Natural killer cell (primary cell): ENCODE data around the gene VWA5B2. TPM values are rescaled to one million over a fixed set of nuclear protein-coding genes. Genes with fewer than 3 reads are reported as not detected.

ENCODE experiments used
- ATAC-seq, 3 donors: fragments of 150-1000 bp in 2 of 3; fragments of 200-7000 bp in 1 of 3; cut with Tn5 transposase; 1 replicate in 1 of 3; 2 replicates in 2 of 3; pipeline ENCODE4 v1.10.0; 2021; ENCODE audit warnings: mild to moderate bottlenecking in 2 of 3, moderate library complexity in 2 of 3
- DNase-seq, 2 donors: peaks; one replicate each; pipeline versions ENCODE4 v3.0.0 to v3.0.0-alpha.2; 2013 to 2021; ENCODE audit warnings: mixed read lengths in 1 of 2
- H3K27ac ChIP-seq: one replicate; pipeline ENCODE4 v1.5.1; 2013; ENCODE audit warnings: mild to moderate bottlenecking, low read length
- H3K27me3 ChIP-seq: one replicate; pipeline ENCODE4 v1.6.1; 2013; ENCODE audit warnings: low read length; ENCODE audit not compliant: control insufficient read depth, insufficient read depth
- H3K36me3 ChIP-seq: one replicate; pipeline ENCODE4 v1.6.1; 2013; ENCODE audit warnings: low read length; ENCODE audit not compliant: control insufficient read depth, insufficient read depth
- H3K4me1 ChIP-seq: one replicate; pipeline ENCODE4 v1.6.1; 2013; ENCODE audit warnings: low read length; ENCODE audit not compliant: control insufficient read depth, insufficient read depth
- H3K4me3 ChIP-seq: one replicate; pipeline ENCODE4 v1.5.1; 2013; ENCODE audit warnings: low read length
- H3K9me3 ChIP-seq: one replicate; pipeline ENCODE4 v1.6.1; 2013; ENCODE audit warnings: low read length; ENCODE audit not compliant: control insufficient read depth, insufficient read depth
- H3K27ac Mint-ChIP-seq, 2 donors: one replicate each; pipeline ENCODE4 v1.8.0; 2022; ENCODE audit warnings: mild to moderate bottlenecking in 2 of 2, mixed read lengths in 2 of 2, moderate library complexity in 1 of 2
- H3K27me3 Mint-ChIP-seq, 2 donors: one replicate each; pipeline ENCODE4 v1.8.0; 2022; ENCODE audit warnings: low read depth in 2 of 2, mixed read lengths in 2 of 2
- H3K36me3 Mint-ChIP-seq: one replicate; pipeline ENCODE4 v1.8.0; 2022; ENCODE audit warnings: mixed read lengths
- H3K4me1 Mint-ChIP-seq, 2 donors: one replicate each; pipeline ENCODE4 v1.8.0; 2022; ENCODE audit warnings: mixed read lengths in 2 of 2
- H3K4me3 Mint-ChIP-seq: one replicate; pipeline ENCODE4 v1.8.0; 2022; ENCODE audit warnings: mild to moderate bottlenecking, moderate library complexity, mixed read lengths
- H3K9me3 Mint-ChIP-seq, 2 donors: one replicate each; pipeline ENCODE4 v1.8.0; 2022; ENCODE audit warnings: mixed read lengths in 2 of 2
- CTCF ChIP-seq: fragments of 200-600 bp; IDR thresholded peaks from one replicate; pipeline ENCODE4 v1.8.0; 2022; ENCODE audit warnings: antibody characterized with exemption
- WGBS: methylation state at CpG from one replicate; pipeline ENCODE4 v1.1.7; 2013; ENCODE audit warnings: missing lambda C conversion rate; ENCODE audit not compliant: insufficient coverage; 5-methylcytosine and 5-hydroxymethylcytosine counted together
- intact Hi-C: fragments of 100-400 bp; cut with micrococcal nuclease; formaldehyde crosslinking; loops from one replicate; pipeline ENCODE4 v1.14.2; 2022
- total RNA-seq, 4 donors: library from RNA; stranded (reverse); fragments of 120-200 nt in 1 of 4; gene quantifications; one replicate each; pipeline versions ENCODE4 v1.2.3 to v1.2.4, GENCODE V29; 2013 to 2022

Gene VWA5B2
- total RNA-seq, 3 donors from 2014 or later (not counting 1 experiment from before 2014, with no cell fraction given), result 0.14 to 0.23 TPM; not detected in 1

- peak within 1 kb of the TSS; percentile 100 for H3K4me3 Mint-ChIP-seq
- peak within 1 kb of the TSS; percentile 76 for H3K4me3 ChIP-seq
- peaks cover 11% of the 10 kb centered on the region for H3K36me3 ChIP-seq
- H3K4me1 ChIP-seq, result peaks cover 20% of the 10 kb centered on the region
- peak within 1 kb of the TSS; percentile 62 for H3K27ac ChIP-seq
- ATAC-seq, result peak; percentile 86 to 92 (median 88)
- H3K9me3 Mint-ChIP-seq, result no peaks in the 10 kb centered on the region
- H3K27ac Mint-ChIP-seq, result peak within 1 kb of the TSS; percentile 94 to 99
- WGBS, result under 1% methylated on average over 54 of the region's 54 CpGs
- DNase-seq, result peak; percentile 93 to 98
- peaks cover 8% of the 10 kb centered on the region for H3K36me3 Mint-ChIP-seq
- H3K4me1 Mint-ChIP-seq, result peaks cover 21 to 23% of the 10 kb centered on the region in 2 donors
- intact Hi-C loops, result loop anchor here (1.0 to 10.0 kb wide), 7 partner anchors 22 to 355 kb away; partner anchors contain the start of genes AP2M1, EIF2B5 and PSMD2
- H3K9me3 ChIP-seq, result no peaks in the 10 kb centered on the region
- H3K27me3 ChIP-seq, result no peaks in the 10 kb centered on the region
- TF ChIP-seq CTCF, result no peak
- no peaks in the 10 kb centered on the region for H3K27me3 Mint-ChIP-seq
Measured at GRCh38 chr3:184249412-184250166, 20.2 kb downstream of the VWA5B2 start, which contains the start of gene EEF1AKMT4. Gene EEF1AKMT4, plus strand, starts transcription at chr3:184249672. Its CDS starts 23 bp downstream, at chr3:184249695.

GRCh38 chr3:184250167-184250828, 20.9 kb downstream of the VWA5B2 start:
- no peaks in the 10 kb centered on the region for H3K27me3 ChIP-seq
- H3K9me3 Mint-ChIP-seq, result no peaks in the 10 kb centered on the region
- H3K4me3 Mint-ChIP-seq, result peak overlapping the region; percentile 100
- DNase-seq, result peak; percentile 82 to 93
- peak overlapping the region; percentile 94 to 99 for H3K27ac Mint-ChIP-seq
- H3K27ac ChIP-seq, result peak overlapping the region; percentile 22
- peaks cover 20% of the 10 kb centered on the region for H3K4me1 ChIP-seq
- intact Hi-C loops, result loop anchor here (1.0 kb wide), 2 partner anchors 23 to 49 kb away; partner anchors contain the start of gene PSMD2
- 7% methylated on average over 17 of the region's 20 CpGs for WGBS
- peaks cover under 1% of the 10 kb centered on the region for H3K36me3 Mint-ChIP-seq
- H3K4me1 Mint-ChIP-seq, result peaks cover 17 to 21% of the 10 kb centered on the region in 2 donors
- peak; percentile 63 to 82 (median 64) for ATAC-seq
- peaks cover 4% of the 10 kb centered on the region for H3K36me3 ChIP-seq
- no peaks in the 10 kb centered on the region for H3K9me3 ChIP-seq
- H3K27me3 Mint-ChIP-seq, result no peaks in the 10 kb centered on the region
- H3K4me3 ChIP-seq, result peak overlapping the region; percentile 76
- TF ChIP-seq CTCF, result peak; percentile 93

- H3K27me3 Mint-ChIP-seq, result peaks cover 0 to 5% of the 10 kb centered on the region in 2 donors
- Histone ChIP-seq H3K4me3 (no peak overlapping the region), H3K4me1 (peaks cover 6% of the 10 kb centered on the region), H3K27ac (no peak overlapping the region), H3K27me3 (peaks cover 3% of the 10 kb centered on the region), H3K9me3 (no peaks in the 10 kb centered on the region), H3K36me3 (no peaks in the 10 kb centered on the region)
- no peak overlapping the region for H3K27ac Mint-ChIP-seq
- H3K4me3 Mint-ChIP-seq, result no peak overlapping the region
- DNase-seq, result no peak
- ATAC-seq, result no peak
- WGBS, result 96% methylated on average over 3 of the region's 3 CpGs
- no peak for TF ChIP-seq CTCF
- peaks cover 4 to 10% of the 10 kb centered on the region in 2 donors for H3K4me1 Mint-ChIP-seq
- H3K9me3 Mint-ChIP-seq, result no peaks in the 10 kb centered on the region
- no peaks in the 10 kb centered on the region for H3K36me3 Mint-ChIP-seq
- intact Hi-C loops, result no loop called here
Measured at GRCh38 chr3:184255291-184256039, 26.1 kb downstream of the VWA5B2 start.
